MM.1S (cell line): ENCODE measurements around the gene SEMA3C.

Source experiments
- DNase-seq: peaks from one replicate; pipeline ENCODE4 v3.0.0-alpha.2; 2015
- H2AFZ ChIP-seq: fragments of 300-600 bp; sonication (generic); 2 replicates; pipeline ENCODE4 v1.6.0; 2016; ENCODE audit warnings: antibody characterized with exemption, low read length
- H3F3A ChIP-seq: fragments of 300-600 bp; sonication (generic); 2 replicates; pipeline ENCODE4 v1.6.1; 2016; ENCODE audit warnings: mild to moderate bottlenecking, antibody characterized with exemption, low read length, moderate library complexity, mixed read lengths; ENCODE audit not compliant: insufficient read depth
- H3K27ac ChIP-seq: fragments of 300-600 bp; sonication (generic); 2 replicates; pipeline ENCODE4 v1.5.1; 2016; ENCODE audit warnings: mild to moderate bottlenecking, low read length
- H3K27me3 ChIP-seq: fragments of 300-600 bp; sonication (generic); replicated peaks from 2 replicates; pipeline ENCODE4 v1.6.0; 2016; ENCODE audit warnings: low read length; ENCODE audit not compliant: insufficient read depth
- H3K36me3 ChIP-seq: fragments of 300-600 bp; sonication (generic); replicated peaks from 2 replicates; pipeline ENCODE4 v1.6.1; 2016; ENCODE audit warnings: mild to moderate bottlenecking, low read length, mixed read lengths; ENCODE audit not compliant: insufficient read depth
- H3K4me1 ChIP-seq: fragments of 300-600 bp; sonication (generic); 2 replicates; pipeline ENCODE4 v1.6.1; 2016; ENCODE audit warnings: low read length, mixed read lengths
- H3K4me2 ChIP-seq: fragments of 300-600 bp; sonication (generic); 2 replicates; pipeline ENCODE4 v1.6.0; 2016; ENCODE audit warnings: low read depth, low read length
- H3K4me3 ChIP-seq: fragments of 300-600 bp; sonication (generic); 2 replicates; pipeline ENCODE4 v1.5.1; 2016; ENCODE audit warnings: low read length, mixed read lengths
- H3K79me2 ChIP-seq: fragments of 300-600 bp; sonication (generic); 2 replicates; pipeline ENCODE4 v1.6.1; 2016; ENCODE audit warnings: mixed run types, low read length, mixed read lengths
- H3K9ac ChIP-seq: fragments of 300-600 bp; sonication (generic); 2 replicates; pipeline ENCODE4 v1.6.1; 2016; ENCODE audit warnings: low read length, mixed read lengths
- H3K9me2 ChIP-seq: fragments of 300-600 bp; sonication (generic); replicated peaks from 2 replicates; pipeline ENCODE4 v1.6.1; 2016; ENCODE audit warnings: mild to moderate bottlenecking, low read length, mixed read lengths; ENCODE audit not compliant: insufficient read depth
- H3K9me3 ChIP-seq: fragments of 300-600 bp; sonication (generic); replicated peaks from 2 replicates; pipeline ENCODE4 v1.6.1; 2016; ENCODE audit warnings: mild to moderate bottlenecking, low read length, mixed read lengths; ENCODE audit not compliant: insufficient read depth
- H4K20me1 ChIP-seq: fragments of 300-600 bp; sonication (generic); 2 replicates; pipeline ENCODE4 v1.6.1; 2016; ENCODE audit warnings: mild to moderate bottlenecking, low read length, moderate library complexity, mixed read lengths; ENCODE audit not compliant: insufficient read depth
- EZH2 ChIP-seq: fragments of 300-600 bp; sonication (generic); optimal IDR thresholded peaks from 2 replicates; pipeline ENCODE3; 2017; ENCODE audit warnings: low read depth, mild to moderate bottlenecking, antibody characterized with exemption, low read length, mixed read lengths
- EZH2phosphoT487 ChIP-seq: fragments of 300-600 bp; sonication (generic); IDR thresholded peaks from 2 replicates; pipeline ENCODE4 v1.6.1; 2018; ENCODE audit warnings: antibody characterized with exemption, low read length
- TF ChIP-seq, protein P1 (sequence below): fragments of 300-600 bp; sonication (generic); IDR thresholded peaks from 2 replicates; pipeline ENCODE4 v1.5.1; 2016; ENCODE audit warnings: antibody characterized with exemption, low read length, mixed read lengths

The SEMA3C gene

GRCh38 chr7:80722616-80723195, 196.1 kb downstream of the SEMA3C start:
- no peaks in the 10 kb centered on the region for H3K9me2 ChIP-seq
- no peaks in the 10 kb centered on the region for H3K79me2 ChIP-seq
- H3K4me1 ChIP-seq: no peaks in the 10 kb centered on the region
- H4K20me1 ChIP-seq: no peaks in the 10 kb centered on the region
- no peaks in the 10 kb centered on the region for H3K36me3 ChIP-seq
- TF ChIP-seq EZH2phosphoT487 (no peak), EZH2 (no peak)
- TF ChIP-seq, protein P1, sequence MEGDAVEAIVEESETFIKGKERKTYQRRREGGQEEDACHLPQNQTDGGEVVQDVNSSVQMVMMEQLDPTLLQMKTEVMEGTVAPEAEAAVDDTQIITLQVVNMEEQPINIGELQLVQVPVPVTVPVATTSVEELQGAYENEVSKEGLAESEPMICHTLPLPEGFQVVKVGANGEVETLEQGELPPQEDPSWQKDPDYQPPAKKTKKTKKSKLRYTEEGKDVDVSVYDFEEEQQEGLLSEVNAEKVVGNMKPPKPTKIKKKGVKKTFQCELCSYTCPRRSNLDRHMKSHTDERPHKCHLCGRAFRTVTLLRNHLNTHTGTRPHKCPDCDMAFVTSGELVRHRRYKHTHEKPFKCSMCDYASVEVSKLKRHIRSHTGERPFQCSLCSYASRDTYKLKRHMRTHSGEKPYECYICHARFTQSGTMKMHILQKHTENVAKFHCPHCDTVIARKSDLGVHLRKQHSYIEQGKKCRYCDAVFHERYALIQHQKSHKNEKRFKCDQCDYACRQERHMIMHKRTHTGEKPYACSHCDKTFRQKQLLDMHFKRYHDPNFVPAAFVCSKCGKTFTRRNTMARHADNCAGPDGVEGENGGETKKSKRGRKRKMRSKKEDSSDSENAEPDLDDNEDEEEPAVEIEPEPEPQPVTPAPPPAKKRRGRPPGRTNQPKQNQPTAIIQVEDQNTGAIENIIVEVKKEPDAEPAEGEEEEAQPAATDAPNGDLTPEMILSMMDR: no peak
- H3K4me3 ChIP-seq: no peak overlapping the region
- no peaks in the 10 kb centered on the region for H3K9me3 ChIP-seq
- no peak overlapping the region for H3K27ac ChIP-seq
- H3K9ac ChIP-seq: no peak overlapping the region
- H2AFZ ChIP-seq: no peak overlapping the region
- H3K27me3 ChIP-seq: no peaks in the 10 kb centered on the region
- no peaks in the 10 kb centered on the region for H3F3A ChIP-seq
- no peak for DNase-seq
- H3K4me2 ChIP-seq: no peak overlapping the region

DNA sequence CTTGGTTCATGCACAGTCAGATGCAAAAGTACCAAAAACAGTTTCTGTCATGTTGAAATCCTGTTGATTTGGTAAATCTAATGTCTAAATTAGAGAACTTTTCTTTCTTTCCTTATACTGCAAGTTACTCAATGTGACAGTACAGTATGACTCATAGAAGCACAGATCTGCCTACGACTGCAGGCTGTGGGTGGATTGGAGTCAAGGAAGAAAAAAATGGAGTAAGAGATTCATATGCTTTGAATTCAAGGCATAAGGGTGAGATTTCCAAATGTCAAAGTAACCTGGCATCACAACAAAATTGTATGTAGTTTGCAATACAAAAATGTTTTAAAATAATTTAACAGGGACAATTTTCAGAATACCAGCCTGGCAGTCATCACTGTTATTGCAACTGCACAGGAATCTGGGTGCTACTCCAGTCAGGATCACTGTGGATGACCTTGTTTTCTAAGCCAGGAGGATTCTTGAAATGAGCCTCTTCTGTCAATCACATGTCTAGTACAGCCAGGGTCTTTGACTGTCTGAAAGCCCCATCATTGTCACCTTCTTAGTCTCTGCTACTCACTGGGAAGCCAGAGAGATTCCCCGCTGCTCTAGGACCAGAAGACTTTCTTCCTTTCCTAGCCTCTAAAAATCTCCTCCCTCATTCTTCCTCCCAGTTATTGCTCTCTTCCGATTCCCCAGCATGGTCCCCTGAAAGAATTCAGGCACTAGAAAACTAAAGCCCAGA, 196.8 kb downstream of the SEMA3C start:
- H3K79me2 ChIP-seq: no peaks in the 10 kb centered on the region
- H3K9me3 ChIP-seq: no peaks in the 10 kb centered on the region
- no peak overlapping the region for H3K4me3 ChIP-seq
- TF ChIP-seq, protein P1: no peak
- TF ChIP-seq EZH2phosphoT487: no peak
- no peak for TF ChIP-seq EZH2
- H3K9me2 ChIP-seq: no peaks in the 10 kb centered on the region
- no peak overlapping the region for H3K9ac ChIP-seq
- H3F3A ChIP-seq: no peaks in the 10 kb centered on the region
- no peaks in the 10 kb centered on the region for H3K4me1 ChIP-seq
- H4K20me1 ChIP-seq: no peaks in the 10 kb centered on the region
- no peak overlapping the region for H3K4me2 ChIP-seq
- no peaks in the 10 kb centered on the region for H3K27me3 ChIP-seq
- no peak overlapping the region for H2AFZ ChIP-seq
- no peak for DNase-seq
- no peaks in the 10 kb centered on the region for H3K36me3 ChIP-seq
- H3K27ac ChIP-seq: no peak overlapping the region

- no peak for DNase-seq
- Histone ChIP-seq H3K9me2 (no peaks in the 10 kb centered on the region), H3K79me2 (no peaks in the 10 kb centered on the region), H4K20me1 (no peaks in the 10 kb centered on the region), H3K4me3 (no peak overlapping the region), H3F3A (no peaks in the 10 kb centered on the region), H3K4me2 (no peak overlapping the region), H3K9ac (no peak overlapping the region), H2AFZ (no peak overlapping the region), H3K9me3 (no peaks in the 10 kb centered on the region), H3K27ac (no peak overlapping the region), H3K36me3 (no peaks in the 10 kb centered on the region), H3K4me1 (no peaks in the 10 kb centered on the region), H3K27me3 (no peaks in the 10 kb centered on the region)
- TF ChIP-seq EZH2 (no peak), EZH2phosphoT487 (no peak)
- TF ChIP-seq, protein P1: no peak
Measured at GRCh38 chr7:80720146-80720545, 198.7 kb downstream of the SEMA3C start.
